OCI-LY3 (cell line): Measurements from ENCODE around the gene HOXD3.

Experiments used
- H2AFZ ChIP-seq: fragments of 200-600, 300-600 bp; shearing (Covaris generic); 2 replicates; pipeline ENCODE4 v1.6.0; 2014; ENCODE audit warnings: antibody characterized with exemption, low read depth, low read length
- H3K27ac ChIP-seq: fragments of 200-600, 300-600 bp; sonication (generic); 2 replicates; pipeline ENCODE4 v1.5.1; 2014; ENCODE audit warnings: mild to moderate bottlenecking, low read length, moderate library complexity, mixed read lengths
- H3K27me3 ChIP-seq: fragments of 200-600, 300-600 bp; sonication (generic); 2 replicates; pipeline ENCODE4 v1.6.1; 2014; ENCODE audit warnings: low read depth, low read length, mixed read lengths
- H3K36me3 ChIP-seq: fragments of 200-600, 300-600 bp; sonication (generic); replicated peaks from 2 replicates; pipeline ENCODE3; 2014; ENCODE audit warnings: low read depth, low read length, mixed read lengths
- H3K4me1 ChIP-seq: fragments of 300-600, 200-600 bp; sonication (generic); 2 replicates; pipeline ENCODE4 v1.6.1; 2014; ENCODE audit warnings: low read length, mixed read lengths
- H3K4me2 ChIP-seq: fragments of 200-600, 300-600 bp; sonication (generic); 2 replicates; pipeline ENCODE4 v1.6.1; 2014; ENCODE audit warnings: low read length, mixed read lengths
- H3K4me3 ChIP-seq: fragments of 300-600, 200-600 bp; sonication (generic); 2 replicates; pipeline ENCODE4 v1.5.1; 2014; ENCODE audit warnings: antibody characterized with exemption, mild to moderate bottlenecking, low read length, moderate library complexity
- H3K79me2 ChIP-seq: fragments of 300-600, 200-600 bp; shearing (Covaris generic); 2 replicates; pipeline ENCODE4 v1.6.1; 2014; ENCODE audit warnings: mild to moderate bottlenecking, low read length, mixed read lengths
- H3K9ac ChIP-seq: fragments of 300-600, 200-600 bp; shearing (Covaris generic); 2 replicates; pipeline ENCODE4 v1.6.0; 2014; ENCODE audit warnings: mild to moderate bottlenecking, low read length, moderate library complexity
- H3K9me3 ChIP-seq: fragments of 200-600, 300-600 bp; shearing (Covaris generic); 2 replicates; pipeline ENCODE4 v1.6.1; 2014; ENCODE audit warnings: low read length, mixed read lengths; ENCODE audit not compliant: insufficient read depth
- H4K20me1 ChIP-seq: fragments of 200-600, 300-600 bp; sonication (generic); 2 replicates; pipeline ENCODE4 v1.6.1; 2016; ENCODE audit warnings: low read length, mixed read lengths; ENCODE audit not compliant: insufficient read depth
- EZH2phosphoT487 ChIP-seq: fragments of 200-600 bp; shearing (Covaris generic); IDR thresholded peaks from 2 replicates; pipeline ENCODE4 v1.6.1; 2018; ENCODE audit warnings: antibody characterized with exemption, mixed run types, low read depth
- TF ChIP-seq, protein P1 (sequence below): fragments of 200-600, 300-600 bp; sonication (generic); IDR thresholded peaks from 2 replicates; pipeline ENCODE4 v1.5.1; 2014; ENCODE audit warnings: antibody characterized with exemption, low read length, low read depth

Gene HOXD3

DNA sequence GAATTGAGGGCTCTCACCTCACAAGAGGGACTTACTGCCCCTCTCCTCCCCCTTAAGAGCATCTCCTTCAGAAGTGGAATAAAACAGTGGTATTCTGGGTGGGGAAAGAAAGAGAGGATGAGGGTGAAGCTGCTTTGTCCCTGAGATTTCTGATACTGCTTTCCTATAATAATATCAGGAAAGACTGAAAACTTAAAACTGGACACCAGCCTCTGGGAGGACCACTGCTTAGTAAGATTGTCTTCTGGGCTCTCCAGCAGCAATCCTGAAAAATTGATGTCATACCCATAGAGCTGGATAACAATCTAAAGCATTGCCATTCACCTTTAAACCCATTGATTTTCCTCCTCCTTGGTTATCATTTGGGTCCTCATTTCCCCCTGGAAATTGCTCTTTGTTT lies 10.5 kb upstream of the HOXD3 start:
- no peaks in the 10 kb centered on the region for H3K4me1 ChIP-seq
- no peak for TF ChIP-seq EZH2phosphoT487
- TF ChIP-seq, protein P1, sequence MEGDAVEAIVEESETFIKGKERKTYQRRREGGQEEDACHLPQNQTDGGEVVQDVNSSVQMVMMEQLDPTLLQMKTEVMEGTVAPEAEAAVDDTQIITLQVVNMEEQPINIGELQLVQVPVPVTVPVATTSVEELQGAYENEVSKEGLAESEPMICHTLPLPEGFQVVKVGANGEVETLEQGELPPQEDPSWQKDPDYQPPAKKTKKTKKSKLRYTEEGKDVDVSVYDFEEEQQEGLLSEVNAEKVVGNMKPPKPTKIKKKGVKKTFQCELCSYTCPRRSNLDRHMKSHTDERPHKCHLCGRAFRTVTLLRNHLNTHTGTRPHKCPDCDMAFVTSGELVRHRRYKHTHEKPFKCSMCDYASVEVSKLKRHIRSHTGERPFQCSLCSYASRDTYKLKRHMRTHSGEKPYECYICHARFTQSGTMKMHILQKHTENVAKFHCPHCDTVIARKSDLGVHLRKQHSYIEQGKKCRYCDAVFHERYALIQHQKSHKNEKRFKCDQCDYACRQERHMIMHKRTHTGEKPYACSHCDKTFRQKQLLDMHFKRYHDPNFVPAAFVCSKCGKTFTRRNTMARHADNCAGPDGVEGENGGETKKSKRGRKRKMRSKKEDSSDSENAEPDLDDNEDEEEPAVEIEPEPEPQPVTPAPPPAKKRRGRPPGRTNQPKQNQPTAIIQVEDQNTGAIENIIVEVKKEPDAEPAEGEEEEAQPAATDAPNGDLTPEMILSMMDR: no peak
- H3K4me3 ChIP-seq: no peak overlapping the region
- no peaks in the 10 kb centered on the region for H3K36me3 ChIP-seq
- H3K79me2 ChIP-seq: no peaks in the 10 kb centered on the region
- H3K27me3 ChIP-seq: peaks cover 3% of the 10 kb centered on the region; the same call in 1 of the 2 replicates
- H3K9ac ChIP-seq: no peak overlapping the region
- no peak overlapping the region for H3K4me2 ChIP-seq
- no peak overlapping the region for H3K27ac ChIP-seq
- no peaks in the 10 kb centered on the region for H4K20me1 ChIP-seq
- no peak overlapping the region for H2AFZ ChIP-seq
- H3K9me3 ChIP-seq: no peaks in the 10 kb centered on the region

DNA sequence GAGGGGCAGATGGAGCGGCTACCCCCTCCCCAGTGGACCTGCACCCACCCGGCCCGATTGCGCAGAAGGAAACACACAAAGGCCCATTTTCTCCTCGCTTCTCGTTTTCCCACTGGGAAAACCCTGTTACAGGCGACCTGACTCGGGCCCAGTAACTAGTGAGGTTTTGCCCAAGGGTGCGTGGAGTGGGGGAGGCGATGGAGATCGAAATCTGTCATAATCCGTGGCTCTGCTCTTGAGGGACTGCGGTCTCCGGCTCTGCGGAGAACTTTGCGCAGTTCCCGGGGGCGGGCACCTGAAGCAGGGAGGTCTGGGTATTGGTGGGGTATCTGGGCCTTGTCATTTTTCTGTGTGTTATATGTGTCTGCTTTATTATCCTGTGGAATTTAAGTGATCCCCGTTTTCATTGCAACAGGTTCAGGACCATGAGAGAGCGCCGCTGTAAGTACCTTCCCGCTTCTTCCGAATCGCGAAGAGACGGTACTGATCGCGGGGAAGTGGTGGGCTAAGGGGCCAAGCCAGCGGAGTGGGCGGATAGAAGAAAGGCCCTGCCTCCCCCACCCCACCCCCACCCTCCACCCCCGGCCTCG lies 9.8 kb upstream of the HOXD3 start:
- no peaks in the 10 kb centered on the region for H3K4me1 ChIP-seq
- H3K4me3 ChIP-seq: no peak overlapping the region
- H3K27ac ChIP-seq: no peak overlapping the region
- no peak overlapping the region for H3K4me2 ChIP-seq
- H3K27me3 ChIP-seq: peaks cover 3% of the 10 kb centered on the region; the same call in 1 of the 2 replicates
- H3K36me3 ChIP-seq: no peaks in the 10 kb centered on the region
- H3K9ac ChIP-seq: no peak overlapping the region
- H3K9me3 ChIP-seq: no peaks in the 10 kb centered on the region
- TF ChIP-seq, protein P1: no peak
- TF ChIP-seq EZH2phosphoT487: no peak
- H4K20me1 ChIP-seq: no peaks in the 10 kb centered on the region
- H3K79me2 ChIP-seq: no peaks in the 10 kb centered on the region
- H2AFZ ChIP-seq: no peak overlapping the region

GRCh38 chr2:176147800-176148496 lies 9.2 kb upstream of the HOXD3 start:
- peaks cover 3% of the 10 kb centered on the region; the same call in 1 of the 2 replicates for H3K27me3 ChIP-seq
- no peaks in the 10 kb centered on the region for H3K36me3 ChIP-seq
- H3K9ac ChIP-seq: no peak overlapping the region
- H3K4me3 ChIP-seq: no peak overlapping the region
- H3K79me2 ChIP-seq: no peaks in the 10 kb centered on the region
- no peak overlapping the region for H3K4me2 ChIP-seq
- no peaks in the 10 kb centered on the region for H4K20me1 ChIP-seq
- no peak overlapping the region for H3K27ac ChIP-seq
- H2AFZ ChIP-seq: no peak overlapping the region
- no peaks in the 10 kb centered on the region for H3K9me3 ChIP-seq
- H3K4me1 ChIP-seq: no peaks in the 10 kb centered on the region
- TF ChIP-seq, protein P1: no peak
- no peak for TF ChIP-seq EZH2phosphoT487

- Histone ChIP-seq H3K27ac (no peak overlapping the region), H4K20me1 (no peaks in the 10 kb centered on the region), H3K4me1 (no peaks in the 10 kb centered on the region), H3K9me3 (no peaks in the 10 kb centered on the region), H3K4me3 (no peak overlapping the region), H3K27me3 (peaks cover 3% of the 10 kb centered on the region; the same call in 1 of the 2 replicates), H3K36me3 (no peaks in the 10 kb centered on the region), H3K9ac (no peak overlapping the region), H3K79me2 (no peaks in the 10 kb centered on the region), H3K4me2 (no peak overlapping the region), H2AFZ (no peak overlapping the region)
- TF ChIP-seq, protein P1: no peak
- no peak for TF ChIP-seq EZH2phosphoT487
These were observed 8.2 kb upstream of the HOXD3 start for GRCh38 chr2:176148751-176149421.
